T-helper 22 cell (primary cell): ENCODE measurements around the gene SHISA6.

ENCODE experiments used
- DNase-seq: peaks from one replicate; pipeline ENCODE4 v3.0.0-alpha.2; 2020; ENCODE audit warnings: low read depth

Gene SHISA6

GRCh38 chr17:11240841-11241610 is at the start of gene SHISA6:
SHISA6 (plus strand) TSS chr17:11241213.
- DNase-seq, result no peak

GRCh38 chr17:11195801-11196200 is 45.2 kb upstream of the SHISA6 start:
- no peak for DNase-seq

- no peak for DNase-seq
Measured at GRCh38 chr17:11204991-11205390, 36.0 kb upstream of the SHISA6 start.

DNA sequence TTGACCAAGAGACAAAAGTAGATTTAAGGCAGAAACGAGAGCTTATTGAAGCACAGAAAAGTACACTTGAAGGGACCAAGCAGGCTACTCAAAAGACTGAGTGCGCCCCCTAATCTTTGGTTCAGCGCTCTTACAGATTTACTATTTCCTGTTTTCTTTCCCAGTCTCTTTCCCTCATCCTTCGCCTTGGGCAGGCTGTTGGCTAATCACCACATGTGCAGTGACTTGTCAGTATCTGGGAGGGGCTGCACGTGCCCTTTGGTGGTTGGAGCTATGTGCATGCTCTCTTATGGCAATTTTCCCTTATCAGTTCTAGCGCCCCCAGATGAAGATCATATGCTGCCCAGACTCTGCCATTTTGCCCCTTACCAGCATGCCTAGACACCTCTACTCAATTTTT is 35.4 kb upstream of the SHISA6 start:
- no peak for DNase-seq

DNA sequence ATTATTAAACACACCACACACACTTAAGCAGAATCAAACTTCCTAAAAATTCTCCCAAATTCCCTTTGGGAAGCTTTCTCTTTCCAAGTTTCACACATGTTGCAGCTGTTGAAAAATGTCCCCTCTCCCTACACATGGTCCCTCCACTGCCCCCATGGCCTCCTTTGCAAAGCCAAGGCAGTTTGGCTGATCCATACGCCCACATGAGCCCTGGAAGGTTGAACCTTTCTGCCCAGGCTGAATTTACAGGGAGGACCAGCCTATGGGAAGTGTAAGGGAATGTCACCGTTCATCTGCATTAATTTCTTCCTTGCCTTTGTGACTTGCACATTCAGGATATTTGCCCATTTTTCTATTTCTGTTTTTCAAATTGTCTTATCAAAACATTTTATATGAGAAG is 31.1 kb upstream of the SHISA6 start:
- DNase-seq, result no peak

GRCh38 chr17:11212792-11213191 is 28.2 kb upstream of the SHISA6 start:
- DNase-seq, result no peak

- no peak for DNase-seq
Measured at GRCh38 chr17:11216976-11217375, 24.0 kb upstream of the SHISA6 start.

DNA sequence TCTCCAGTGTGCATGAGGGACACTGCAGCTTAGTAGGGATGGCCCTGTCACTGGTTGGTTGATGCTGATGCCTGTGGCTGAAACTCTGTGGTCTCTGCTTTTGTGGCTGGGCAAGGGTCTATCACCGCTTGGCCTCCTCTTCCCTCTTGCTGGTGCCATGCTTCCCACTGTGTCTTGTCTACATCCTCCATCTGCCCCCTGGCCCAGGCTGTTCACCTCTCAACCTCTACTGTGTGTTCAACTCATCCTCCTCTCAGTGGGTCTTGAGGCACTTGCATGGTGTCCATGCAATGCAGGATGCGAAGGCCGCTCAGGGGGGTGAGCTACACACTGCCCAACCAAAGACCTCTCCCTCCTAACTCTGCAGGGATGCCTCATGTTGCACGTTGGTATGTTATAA is 19.8 kb upstream of the SHISA6 start:
- DNase-seq, result no peak

- no peak for DNase-seq
Measured at GRCh38 chr17:11221721-11222120, 19.3 kb upstream of the SHISA6 start.

GRCh38 chr17:11238705-11239104 is 2.3 kb upstream of the SHISA6 start:
- no peak for DNase-seq

DNA sequence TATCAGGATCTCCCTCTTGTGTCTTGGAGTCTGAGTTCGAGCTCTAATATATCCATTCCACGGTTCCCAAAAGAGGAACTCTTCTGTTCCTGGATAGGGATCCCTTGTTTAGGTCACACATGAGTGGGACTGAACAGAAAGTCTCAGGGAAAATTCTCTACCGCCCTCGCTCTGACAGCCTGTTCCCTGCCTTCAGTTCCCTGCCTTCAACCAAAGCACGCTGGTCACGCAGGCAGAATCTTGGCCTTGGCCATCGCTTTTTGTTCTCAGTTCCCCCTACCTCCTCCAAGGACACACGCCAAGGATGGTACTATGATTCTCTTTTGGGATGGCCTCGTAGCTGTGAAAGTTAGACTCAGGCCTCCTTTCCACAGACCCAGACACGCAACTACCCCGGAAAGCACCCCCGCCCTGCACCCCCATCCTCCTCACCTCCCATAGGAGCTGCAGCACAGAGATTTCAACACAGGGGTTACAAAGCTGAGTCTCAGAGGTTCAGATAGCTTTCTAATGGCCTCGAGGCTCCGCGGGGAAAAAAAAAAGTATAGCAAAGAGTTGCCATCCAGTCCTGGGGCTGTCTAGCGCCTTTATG is 1.5 kb upstream of the SHISA6 start:
- DNase-seq, result no peak

- DNase-seq, result no peak
Measured at GRCh38 chr17:11240041-11240840, 772 bp upstream of the SHISA6 start.

DNA sequence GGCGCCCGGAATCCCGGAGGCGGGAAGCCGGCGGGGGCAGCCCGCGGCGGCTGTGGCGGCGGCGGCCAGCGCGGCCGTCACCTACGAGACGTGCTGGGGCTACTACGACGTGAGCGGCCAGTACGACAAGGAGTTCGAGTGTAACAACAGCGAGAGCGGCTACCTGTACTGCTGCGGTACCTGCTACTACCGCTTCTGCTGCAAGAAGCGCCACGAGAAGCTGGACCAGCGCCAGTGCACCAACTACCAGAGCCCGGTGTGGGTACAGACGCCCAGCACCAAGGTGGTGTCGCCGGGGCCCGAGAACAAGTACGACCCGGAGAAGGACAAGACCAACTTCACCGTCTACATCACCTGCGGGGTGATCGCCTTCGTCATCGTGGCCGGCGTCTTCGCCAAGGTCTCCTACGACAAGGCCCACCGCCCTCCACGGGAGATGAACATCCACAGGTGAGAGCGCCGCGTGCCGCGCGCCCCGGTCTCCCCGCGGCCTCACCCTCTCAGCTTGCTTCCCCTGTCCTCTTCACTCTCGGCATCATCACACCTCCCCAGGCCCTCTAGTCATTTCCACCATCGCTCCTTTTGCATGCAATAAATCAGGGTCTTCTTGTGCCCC is 706 bp downstream of the SHISA6 start:
- DNase-seq, result no peak

DNA sequence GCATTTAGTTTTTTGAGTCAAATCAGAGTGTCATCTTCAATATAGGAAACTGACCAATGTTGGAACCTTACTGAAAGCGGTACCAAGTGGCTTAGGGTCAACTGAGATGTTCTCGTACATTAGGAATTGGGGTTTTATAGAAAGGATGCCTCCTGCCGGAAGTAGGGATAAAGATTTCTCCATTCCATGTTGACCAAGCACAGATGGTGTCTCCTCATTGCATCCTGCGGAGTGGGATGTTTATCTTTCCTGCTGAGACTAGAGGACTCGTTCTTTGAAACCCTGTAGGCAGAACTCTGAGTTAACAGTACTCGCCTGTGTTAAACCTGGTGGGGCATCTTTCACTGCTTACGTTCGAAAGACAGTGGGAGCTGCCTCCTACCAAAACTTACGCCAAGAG is 1.4 kb downstream of the SHISA6 start:
- DNase-seq, result no peak

DNA sequence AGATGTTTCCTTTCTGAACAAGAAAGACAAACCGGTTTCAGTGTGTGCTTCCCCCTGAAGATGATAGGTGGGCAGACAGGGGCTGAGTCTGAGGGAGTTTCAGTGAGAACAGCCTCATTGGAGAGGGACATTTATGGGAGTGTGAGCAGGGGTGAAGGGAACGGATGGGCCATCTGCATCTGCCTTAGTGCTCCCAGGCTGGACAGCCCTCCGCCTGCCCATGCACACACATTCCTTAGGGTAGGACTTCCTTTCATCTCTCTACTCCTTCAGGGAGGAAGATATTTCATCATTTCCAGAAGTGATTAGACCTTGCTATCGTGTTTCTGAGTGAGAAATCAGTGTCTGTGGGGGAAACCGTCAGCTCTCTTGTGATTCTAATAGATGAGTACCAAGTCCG is 3.8 kb downstream of the SHISA6 start:
- DNase-seq, result no peak

- no peak for DNase-seq
Measured at GRCh38 chr17:11245187-11245586, 4.2 kb downstream of the SHISA6 start.

DNA sequence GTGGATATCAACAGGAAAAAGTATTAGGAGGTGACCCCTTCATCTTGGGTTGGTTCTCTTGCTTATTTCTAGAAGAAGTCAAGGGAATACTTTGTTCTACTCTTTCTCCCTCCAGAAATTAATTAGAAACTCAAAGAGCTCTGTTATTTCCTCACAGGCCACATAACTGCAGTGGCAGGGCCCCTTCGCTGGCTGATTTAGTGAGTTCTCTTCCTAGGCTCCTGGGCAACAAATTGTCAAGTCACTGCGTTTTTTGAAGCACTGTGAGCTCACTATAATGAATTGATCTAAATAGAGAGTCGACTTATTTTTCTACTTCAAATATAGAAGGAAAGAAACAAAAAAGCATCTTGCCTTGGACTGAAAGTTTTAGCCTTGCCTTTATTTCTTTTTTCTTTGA is 4.8 kb downstream of the SHISA6 start:
- no peak for DNase-seq

DNA sequence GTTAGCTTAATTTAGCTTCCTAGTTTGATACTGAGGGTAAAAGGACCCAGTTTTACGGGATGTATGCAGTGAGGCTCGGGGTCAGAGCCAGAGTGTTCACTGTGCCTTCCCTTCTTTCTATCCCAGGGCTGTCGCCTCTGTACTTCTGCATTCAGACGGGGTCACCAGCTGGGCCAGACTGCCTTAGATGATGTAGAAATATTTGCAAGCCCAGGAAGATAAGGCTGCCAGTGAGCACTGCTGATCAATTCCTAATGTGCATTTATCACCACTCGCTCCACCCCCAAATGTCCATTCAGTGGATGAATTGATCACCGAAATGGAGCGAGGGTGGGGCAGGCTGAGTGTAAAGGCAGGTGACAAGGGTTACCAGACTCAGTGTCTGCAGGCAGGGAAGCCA is 9.1 kb downstream of the SHISA6 start:
- no peak for DNase-seq

DNA sequence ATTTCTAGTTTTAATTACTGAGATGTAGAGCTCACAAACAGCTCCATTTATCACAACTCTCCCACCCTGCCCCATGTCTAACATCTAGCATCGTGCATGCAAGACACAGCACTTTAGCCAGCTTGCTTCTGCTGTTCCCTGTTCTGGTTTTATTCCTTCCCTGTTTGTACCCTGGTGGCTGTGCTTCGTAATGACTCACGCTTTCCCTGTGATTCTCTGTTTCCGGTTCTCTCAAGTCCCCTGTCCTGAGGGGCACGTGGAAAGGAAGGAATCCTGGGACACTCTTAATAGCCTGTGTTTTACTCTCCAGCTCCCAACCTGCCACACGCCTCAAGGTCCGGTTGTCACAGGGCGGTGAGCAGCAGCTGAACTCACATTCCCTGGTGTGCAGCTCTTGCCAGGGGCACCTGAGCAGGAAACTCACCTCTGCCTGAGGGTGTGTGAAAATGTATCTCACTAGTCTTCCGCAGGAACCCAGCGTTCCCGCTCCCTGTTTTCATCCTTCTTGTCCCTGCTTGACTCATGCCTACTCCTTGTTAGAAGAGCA is 10.6 kb downstream of the SHISA6 start:
- DNase-seq, result no peak

- DNase-seq, result no peak
Measured at GRCh38 chr17:11252146-11252545, 11.1 kb downstream of the SHISA6 start.

DNA sequence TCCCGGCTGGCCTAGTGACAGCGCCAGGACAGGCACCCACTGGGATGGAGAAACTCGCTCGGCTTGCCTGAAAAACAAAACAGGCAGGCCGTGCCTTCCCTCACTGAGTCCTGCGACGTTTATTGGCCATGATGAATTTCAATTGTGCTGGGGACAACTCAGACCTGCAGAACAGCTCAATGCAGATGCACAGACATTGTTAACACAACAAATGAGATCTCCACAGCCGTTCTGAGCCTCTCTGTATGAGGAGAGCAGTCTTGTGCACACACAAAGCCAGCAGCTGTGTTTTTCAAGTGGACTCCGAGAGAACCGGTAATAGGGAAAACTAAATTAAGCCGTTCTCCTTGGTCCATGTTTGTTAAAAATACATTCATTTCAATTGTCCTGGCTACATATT is 15.9 kb downstream of the SHISA6 start:
- DNase-seq, result no peak

- DNase-seq, result no peak
Measured at GRCh38 chr17:11264183-11264871, 23.3 kb downstream of the SHISA6 start.
